Activated CD4-positive, CD25-positive, alpha-beta regulatory T cell (primary cell): ENCODE measurements around the gene DBT.

Experiments used
- DNase-seq, 4 experiments: peaks; one replicate each; lab custom pipeline; 2025; lab: John Stamatoyannopoulos, UW

Gene DBT

DNA sequence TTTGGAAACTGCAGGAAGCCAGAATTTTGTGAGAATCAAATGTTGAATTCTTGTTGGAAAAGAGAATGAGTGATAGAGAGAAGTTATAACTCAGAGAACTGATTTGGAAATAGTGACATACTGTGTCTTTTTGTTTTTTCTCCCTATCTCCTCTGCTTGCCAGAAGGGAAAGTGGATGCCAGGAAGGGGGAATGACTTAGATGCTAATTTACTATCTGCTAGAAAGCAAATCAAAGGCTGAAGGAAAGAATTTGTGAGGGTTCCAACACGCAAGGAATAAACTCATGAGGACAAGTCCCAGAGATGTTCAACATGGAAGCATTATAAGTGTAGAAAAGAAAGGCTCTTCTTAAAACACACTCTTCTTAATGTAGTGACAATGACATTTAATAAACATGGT is 51.0 kb downstream of the DBT start:
- DNase-seq = no peak

GRCh38 chr1:100188617-100189016 is 61.0 kb downstream of the DBT start:
- DNase-seq = no peak

GRCh38 chr1:100187912-100188311 is 61.7 kb downstream of the DBT start:
- no peak for DNase-seq

GRCh38 chr1:100184536-100184935 is 65.1 kb downstream of the DBT start:
- DNase-seq = no peak

- no peak for DNase-seq
Measured at GRCh38 chr1:100183370-100183769, 66.3 kb downstream of the DBT start.

- no peak for DNase-seq
Measured at GRCh38 chr1:100178091-100178490, 71.5 kb downstream of the DBT start, which contains the start of gene LRRC39. Gene LRRC39 (minus strand): TSS chr1:100178256. CDS start chr1:100168516, 9,740 bp downstream.

- no peak for DNase-seq
Measured at GRCh38 chr1:100177295-100178041, 72.2 kb downstream of the DBT start.

GRCh38 chr1:100168051-100168450 is 81.6 kb downstream of the DBT start:
- DNase-seq = no peak

DNA sequence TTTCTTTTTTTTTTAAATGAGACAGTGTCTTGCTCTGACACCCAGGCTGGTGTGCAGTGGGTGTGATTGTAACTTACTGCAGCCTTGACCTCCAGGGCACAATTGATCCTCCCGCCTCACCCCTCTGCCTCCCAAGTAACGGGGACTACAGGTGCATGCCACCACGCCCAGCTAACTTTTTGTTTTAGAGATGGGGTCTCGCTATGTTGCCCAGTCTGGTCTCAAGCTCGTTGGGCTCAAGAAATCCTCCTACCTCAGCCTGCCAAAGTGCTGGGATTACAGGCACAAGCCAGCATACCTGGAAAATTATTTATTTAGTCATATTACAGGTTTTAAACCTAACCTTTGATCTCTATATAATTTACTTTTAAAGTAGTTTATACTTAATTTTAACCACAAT is 84.9 kb downstream of the DBT start:
- no peak for DNase-seq

GRCh38 chr1:100164216-100164615 is 85.4 kb downstream of the DBT start:
- DNase-seq = no peak

DNA sequence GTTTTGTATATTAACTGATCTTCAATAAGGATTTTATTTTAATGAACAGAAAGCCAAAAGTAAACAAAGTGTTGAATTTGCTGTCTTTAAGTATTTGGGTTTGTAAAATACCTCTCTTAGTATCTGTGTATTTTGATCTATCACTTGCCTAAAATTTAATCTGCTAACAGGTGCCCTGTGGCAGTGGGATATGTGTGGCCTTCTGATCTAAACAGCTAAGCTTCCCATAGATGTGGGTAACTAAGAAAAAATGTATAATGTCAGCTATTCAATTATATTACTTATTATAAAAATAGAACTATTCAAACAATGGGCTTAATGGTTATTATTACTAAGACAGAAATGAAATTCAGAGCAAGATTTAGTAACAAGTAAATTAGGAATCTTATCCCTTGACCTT is 86.8 kb downstream of the DBT start:
- no peak for DNase-seq

DNA sequence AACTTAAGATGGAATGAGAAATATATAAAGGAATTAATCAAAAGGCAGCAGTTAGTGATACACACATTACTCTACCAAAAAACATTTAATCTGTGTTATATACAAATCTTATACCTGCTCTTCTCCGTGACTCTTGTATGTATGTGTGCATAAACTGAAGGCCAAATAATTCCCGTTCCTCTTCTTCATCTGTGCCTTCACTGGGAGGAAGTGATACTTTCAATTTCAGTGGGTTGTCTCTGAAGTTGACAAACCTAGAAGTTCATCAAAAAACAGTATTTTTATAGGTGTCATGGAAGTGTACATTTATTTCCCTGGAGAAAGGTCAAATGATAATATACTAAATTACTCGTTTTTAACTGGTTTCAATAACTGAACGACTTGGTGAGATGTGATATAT is 97.4 kb downstream of the DBT start:
- DNase-seq = no peak

GRCh38 chr1:100151679-100152078 is 98.0 kb downstream of the DBT start:
- no peak for DNase-seq

- DNase-seq = no peak
Measured at GRCh38 chr1:100147875-100148274, 101.8 kb downstream of the DBT start.

DNA sequence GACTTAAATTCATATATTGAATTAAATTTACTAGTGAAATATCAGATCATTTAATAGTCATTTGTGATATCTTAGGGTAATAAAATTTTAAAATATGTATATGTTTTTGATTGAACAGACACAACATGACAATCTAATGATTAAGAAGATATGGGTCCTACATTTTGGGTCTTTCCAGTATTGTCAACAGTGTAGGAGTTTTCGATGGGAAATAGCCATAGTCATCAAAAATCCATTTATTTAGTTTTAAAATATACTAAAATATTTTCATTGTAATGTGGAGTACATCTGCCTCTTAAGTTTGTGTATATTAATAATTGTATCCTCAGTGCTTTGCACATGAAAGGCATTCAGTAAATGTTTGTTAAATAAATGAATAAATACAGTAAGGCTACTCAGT is 102.7 kb downstream of the DBT start:
- no peak for DNase-seq

DNA sequence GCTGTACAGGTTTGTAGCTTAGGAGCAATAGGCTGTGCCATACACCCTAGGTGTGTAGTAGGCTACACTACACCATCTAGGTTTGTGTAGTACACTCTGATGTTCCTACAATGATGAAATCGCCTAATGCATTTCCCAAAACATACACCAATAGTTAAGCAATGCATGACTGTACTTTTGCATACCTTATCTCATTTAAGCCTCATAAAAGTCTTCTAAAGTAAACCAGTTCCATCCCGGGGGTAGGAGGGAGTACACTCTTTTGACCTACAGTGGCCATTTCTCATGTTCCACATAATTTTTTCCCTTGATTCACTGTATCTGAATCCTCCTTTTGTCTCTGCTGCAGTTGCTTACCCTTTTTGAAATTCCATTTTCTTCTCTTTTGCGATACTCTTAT is 104.5 kb downstream of the DBT start:
- DNase-seq = no peak

- DNase-seq = no peak
Measured at GRCh38 chr1:100142343-100142742, 107.3 kb downstream of the DBT start.

GRCh38 chr1:100141192-100141591 is 108.4 kb downstream of the DBT start:
- DNase-seq = no peak

GRCh38 chr1:100137602-100138001 is 112.0 kb downstream of the DBT start:
- DNase-seq = no peak
